Tongue (tissue), 2 donors: ENCODE data around the gene SUN2. TPM values are rescaled to one million over a fixed set of nuclear protein-coding genes. Genes with fewer than 3 reads are reported as not detected.

Source experiments
- DNase-seq: peaks from one replicate; pipeline ENCODE4 v3.0.0-alpha.2; 2015
- total RNA-seq: library from RNA; depleted of rRNA; stranded (reverse); fragments of >200 nt; gene quantifications from one replicate; pipeline ENCODE4 v1.2.3, GENCODE V29; 2014

SUN2 gene
- total RNA-seq, 1 donor from 2014 or later = 173 TPM

DNA sequence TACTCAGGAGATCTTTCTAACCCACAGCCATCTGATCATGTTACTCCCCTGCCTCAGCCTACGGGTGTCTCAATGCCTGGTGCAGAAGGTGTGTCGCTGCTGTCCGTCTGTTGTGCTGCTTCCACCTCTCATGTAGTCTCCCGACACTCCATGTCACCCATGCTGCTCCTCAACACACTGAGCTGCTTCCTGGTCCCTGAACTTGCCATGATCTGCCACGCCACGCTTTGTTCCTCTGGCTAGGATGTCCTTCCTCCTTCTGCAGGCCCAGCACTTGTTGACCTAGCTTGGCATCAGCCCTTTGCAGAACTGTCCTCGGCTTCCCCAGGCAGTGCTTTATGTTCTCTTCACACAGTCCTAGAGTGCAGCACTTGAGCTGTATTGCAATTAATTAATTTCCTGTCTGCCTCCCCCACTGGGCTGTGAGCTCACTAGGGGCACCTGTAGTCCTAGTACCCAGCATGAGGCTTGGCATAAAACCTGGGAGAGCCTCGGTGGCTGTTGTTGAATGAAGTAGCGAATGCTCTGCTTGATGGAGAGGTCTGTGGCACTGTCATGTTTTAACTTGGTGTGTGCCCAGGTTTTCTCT lies 40.5 kb downstream of the SUN2 start:
- no peak for DNase-seq

GRCh38 chr22:38713921-38714320 lies 41.9 kb downstream of the SUN2 start:
- DNase-seq = no peak

DNA sequence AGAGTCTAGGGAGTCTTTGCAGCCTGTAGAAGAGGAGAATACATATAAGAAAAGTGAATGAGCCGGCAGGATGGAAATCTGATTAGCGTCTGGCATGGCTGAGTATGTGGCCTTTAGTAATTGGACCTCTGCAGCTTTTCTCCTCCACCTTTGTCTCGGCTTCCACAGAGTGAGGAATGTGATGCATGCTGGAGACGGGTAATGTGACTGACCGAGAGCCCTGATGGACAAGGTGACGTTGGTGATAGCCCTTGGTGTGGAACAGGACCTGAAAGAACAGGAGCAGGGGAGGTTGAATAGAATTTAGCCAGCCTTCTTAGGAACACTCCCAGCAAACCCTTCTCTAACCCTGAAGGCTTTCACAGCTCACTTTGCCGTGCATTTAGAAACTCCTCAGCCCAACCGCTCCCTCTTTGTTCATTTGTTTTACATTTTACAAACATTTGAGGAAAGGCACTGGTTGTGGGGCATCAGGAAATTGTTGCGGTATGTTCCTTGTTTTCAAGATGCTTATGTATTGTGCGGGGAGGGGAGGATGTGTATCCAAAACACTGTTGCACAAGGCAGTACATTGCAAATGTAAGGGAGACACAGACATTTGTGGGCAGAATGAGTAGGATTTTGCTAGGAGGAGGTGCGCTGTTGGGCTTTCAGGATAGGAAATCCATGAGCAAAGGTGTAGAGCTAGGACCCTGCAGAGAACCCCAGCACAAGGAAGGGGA lies 43.2 kb downstream of the SUN2 start:
- DNase-seq = no peak

GRCh38 chr22:38710866-38711265 lies 44.9 kb downstream of the SUN2 start:
- no peak for DNase-seq

DNA sequence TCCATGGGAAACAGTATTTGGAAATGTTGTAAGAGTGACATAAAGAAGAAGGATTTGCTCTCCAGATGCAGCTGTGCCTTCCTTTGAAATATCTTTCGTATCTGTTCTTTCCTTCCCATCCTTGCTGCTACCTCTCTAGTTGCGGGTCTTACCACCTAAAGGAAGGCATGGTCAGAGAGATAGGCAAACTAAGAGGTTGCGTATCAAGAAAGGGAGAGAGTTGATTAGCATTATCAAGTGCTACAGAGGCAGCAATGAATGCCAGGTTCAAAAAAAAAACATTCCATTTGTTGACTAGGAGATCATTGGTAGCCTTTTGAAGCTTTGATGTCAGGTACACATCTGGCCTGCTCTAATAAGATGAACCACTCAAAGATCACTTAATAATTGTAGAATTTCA lies 45.4 kb downstream of the SUN2 start:
- DNase-seq = no peak

- no peak for DNase-seq
These were observed 46.5 kb downstream of the SUN2 start for GRCh38 chr22:38709306-38709705.

DNA sequence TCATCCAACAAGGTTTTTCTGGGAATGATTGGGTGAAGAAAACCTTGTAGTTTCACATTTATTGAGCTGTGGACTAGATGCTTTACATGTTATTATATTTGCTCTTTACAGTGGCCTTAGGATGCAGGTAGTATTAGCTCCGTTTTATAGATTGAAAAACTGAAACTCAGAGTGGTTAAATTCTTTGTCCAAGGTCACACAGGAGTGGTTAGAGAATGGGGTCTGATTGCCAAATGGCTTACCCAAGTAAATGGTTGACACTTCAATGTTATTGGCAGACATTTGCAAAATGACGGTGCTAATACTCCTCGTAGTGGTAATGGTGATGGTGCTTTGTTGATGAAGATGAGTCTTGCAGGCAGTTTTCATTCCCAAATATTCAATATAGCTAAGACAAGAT lies 47.8 kb downstream of the SUN2 start:
- no peak for DNase-seq

DNA sequence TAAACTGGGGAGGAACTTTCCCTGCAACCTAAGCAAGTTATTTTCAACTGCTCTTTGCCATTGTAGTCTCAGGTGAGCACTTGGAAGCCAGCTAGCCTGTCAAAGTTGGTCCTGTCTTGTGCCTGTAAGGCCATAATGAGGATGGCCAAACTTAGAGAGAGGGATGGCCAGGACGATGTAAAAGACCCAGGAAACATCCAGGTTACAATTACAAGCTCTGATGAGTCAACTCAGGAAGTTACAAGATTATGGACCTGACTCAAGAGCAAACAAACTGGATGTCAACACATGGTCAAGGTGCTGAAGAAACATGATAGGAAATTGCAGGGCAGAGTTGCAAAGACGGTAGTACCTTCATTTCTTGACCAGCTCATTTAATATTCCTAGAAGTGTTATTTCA lies 48.5 kb downstream of the SUN2 start:
- no peak for DNase-seq

DNA sequence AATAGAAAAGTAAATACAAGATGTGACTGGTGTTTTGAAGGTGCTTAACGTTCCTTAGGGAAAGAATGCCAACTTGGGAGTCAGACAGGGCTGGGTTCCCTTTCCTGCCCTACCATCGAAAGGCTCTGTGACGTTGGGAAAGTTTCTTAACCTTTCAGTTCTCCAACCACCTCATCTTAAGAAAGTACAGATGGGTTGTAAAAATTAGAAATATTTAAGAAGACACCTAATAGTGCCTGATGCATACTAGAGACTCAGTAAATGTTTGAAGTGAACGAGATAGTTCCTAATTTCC lies 49.0 kb downstream of the SUN2 start:
- no peak for DNase-seq

DNA sequence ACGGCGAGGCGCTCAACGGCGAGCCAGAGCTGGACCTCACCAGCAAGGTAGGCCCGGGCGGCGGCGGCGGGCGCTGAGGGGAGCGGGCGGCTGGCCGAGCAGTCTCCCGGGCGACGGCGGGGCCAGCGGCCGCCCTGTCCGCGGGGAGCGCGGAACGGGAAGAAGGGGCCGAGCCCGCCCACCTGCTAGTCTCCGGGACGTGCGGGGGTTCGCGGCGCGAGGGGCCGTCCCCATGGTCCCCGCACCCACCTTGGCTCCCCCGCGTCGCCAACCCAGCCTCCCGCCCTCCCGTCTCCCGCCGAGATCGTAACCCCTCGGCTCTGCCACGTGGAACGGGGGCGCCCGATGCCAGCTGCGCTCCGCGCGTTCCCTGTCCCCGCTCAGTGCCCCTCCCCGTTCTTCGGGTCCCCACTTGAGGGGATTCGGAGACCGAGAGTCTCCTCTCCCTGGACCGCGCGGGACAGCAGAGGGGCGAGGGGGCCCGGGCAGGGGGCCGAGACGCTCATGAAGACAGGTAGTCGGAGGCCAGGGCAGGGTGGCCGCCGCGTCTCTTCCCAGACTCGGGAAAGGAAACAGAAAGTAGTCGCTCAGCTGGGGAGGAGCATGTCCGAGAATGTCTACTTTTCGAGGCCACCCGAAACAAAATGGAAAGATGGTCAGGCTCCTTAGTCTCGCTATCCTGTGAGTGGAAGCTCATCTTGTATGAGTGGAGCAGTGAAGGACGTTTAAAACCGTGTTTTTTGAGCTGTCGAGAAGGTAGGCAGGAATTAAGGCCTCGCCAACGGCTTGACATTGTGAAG lies 49.5 kb downstream of the SUN2 start:
- peak; percentile 66 for DNase-seq

DNA sequence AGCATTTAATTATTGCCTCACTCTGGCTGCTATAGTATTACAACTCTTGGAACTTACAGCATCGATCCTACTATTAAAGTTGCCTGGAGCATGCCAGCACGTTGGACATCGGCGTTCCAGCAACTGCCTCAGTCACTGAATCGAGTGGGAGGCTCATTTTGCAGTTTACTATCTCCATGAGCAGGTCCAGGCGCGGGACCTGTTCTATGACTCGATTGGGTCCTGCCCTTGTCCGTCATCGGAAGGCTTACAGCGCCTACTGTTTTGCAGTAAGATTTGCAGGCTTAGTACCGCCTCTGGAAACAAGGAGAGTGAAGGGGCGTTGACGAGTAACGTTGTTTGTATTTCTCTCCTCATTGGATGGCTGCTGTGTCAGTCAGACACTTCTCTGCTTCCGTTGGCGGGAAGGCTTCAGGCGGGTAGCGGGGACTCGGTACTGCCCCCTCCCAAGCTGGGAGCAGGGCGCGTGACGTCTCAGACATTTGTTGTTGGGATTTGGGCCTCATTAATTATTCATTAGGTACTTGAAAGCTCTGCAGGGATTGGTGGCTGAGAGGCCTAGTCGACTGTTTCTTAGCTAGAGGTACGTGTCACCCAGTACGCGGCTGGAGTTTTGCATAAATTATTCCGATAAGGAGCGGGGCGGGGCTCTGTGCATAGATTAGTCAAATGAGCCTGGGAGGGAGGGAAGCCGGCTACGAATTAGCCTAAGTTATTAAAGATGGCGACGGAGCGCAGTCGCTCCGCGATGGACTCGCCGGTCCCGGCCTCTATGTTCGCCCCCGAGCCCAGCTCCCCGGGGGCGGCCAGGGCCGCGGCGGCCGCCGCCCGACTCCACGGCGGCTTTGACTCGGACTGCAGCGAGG lies 50.3 kb downstream of the SUN2 start, which contains the start of gene GTPBP1:
Gene GTPBP1, plus strand, starts transcription at position 710 of the 866 bp plus-strand sequence. Its CDS starts 12 bp downstream, at position 722.
- DNase-seq = peak; percentile 100

DNA sequence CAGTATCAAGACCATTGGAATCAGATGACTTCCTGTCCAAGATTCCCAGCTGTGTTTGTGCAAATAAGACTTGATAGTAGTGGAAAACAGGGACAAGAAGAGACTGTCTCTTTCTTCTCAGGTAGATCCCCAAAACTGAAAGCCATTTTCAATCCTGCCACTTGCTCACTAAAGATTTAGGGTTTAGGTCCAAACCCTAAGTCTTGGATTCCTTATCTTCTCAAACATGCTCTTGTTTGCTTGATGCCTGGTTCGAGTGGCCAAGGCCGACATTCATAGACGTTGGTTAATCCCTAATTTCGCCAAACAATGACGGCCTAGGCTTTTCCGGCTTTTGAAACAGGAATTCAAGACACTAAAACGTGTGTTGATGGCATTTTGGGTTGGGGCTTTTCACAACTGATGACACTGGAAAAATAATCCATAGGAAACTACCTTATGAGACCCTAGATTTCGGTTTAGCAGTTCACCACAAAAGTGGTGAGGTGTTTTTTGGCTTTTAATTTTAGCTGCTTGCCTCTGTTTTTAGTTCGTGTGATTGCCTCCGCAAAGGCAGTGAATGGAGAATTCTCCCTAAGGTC lies 51.1 kb downstream of the SUN2 start:
- DNase-seq = peak; percentile 24

GRCh38 chr22:38700789-38701628 lies 54.8 kb downstream of the SUN2 start, which contains the start of gene JOSD1:
Gene JOSD1 (minus strand): TSS chr22:38700943. CDS start chr22:38699987, 956 bp downstream.
- DNase-seq = peak; percentile 97

DNA sequence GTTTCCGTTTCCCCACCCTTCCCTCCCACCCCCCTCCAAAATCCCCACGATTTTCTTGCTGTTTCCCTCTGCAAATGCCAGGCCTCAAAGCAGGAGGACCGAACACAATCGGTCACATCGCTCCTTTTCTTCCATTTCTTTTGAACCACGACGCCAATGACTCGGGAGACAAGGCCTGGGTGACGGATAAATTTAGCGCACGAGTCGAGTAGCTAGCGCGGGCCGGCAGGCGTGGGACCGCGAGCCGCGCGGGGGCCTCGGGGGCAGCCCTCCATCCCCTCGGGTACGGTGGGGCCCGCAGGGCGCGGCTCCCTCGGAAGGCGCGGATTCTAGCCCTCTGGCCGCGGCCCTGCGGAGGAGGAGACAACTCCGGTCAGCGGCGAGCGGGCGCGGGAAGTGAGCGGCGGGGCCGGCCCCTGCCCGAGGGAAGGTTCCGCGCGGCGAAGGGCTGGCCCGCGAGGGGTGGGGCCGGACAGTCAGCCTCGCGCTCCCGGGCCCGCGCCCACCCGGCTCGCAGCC lies 55.5 kb downstream of the SUN2 start:
- no peak for DNase-seq

DNA sequence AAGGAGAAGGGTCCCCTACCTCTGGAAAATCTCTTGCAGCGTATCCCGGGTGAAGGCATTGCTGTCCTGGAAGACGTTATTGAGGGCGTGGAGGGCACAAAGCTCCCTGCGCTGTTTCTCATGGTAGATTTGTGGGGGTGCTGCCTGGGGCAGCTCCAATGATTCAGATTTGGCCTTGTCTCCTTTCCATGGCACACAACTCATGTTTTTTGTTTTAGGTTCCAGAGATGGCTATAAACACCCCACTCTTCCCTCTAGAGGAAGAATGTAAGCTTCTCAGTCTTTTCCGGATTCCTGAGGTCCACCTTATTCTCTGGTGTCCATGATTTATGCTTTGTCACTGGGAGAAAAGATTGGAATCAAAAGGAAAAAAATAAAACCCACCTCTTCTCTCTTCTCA lies 56.0 kb downstream of the SUN2 start:
- peak; percentile 34 for DNase-seq

DNA sequence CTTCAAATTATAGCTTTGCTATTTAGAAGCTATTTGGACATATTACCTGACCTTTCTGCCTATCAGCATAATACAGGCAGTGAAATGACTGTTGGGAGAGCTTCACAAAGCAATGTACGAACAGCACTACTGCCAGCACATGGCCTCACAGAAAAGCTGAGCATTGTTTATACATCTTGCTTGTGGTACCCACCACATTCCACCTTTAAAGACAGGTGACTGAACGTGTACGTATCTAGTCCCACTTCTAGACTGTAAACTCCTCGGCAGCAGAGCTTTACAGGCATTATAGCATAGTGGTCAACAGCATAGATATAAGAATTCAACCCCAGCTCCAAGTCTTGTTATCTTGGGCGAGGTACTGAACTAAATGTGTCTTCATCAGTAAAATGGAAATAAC lies 56.7 kb downstream of the SUN2 start:
- DNase-seq = no peak

DNA sequence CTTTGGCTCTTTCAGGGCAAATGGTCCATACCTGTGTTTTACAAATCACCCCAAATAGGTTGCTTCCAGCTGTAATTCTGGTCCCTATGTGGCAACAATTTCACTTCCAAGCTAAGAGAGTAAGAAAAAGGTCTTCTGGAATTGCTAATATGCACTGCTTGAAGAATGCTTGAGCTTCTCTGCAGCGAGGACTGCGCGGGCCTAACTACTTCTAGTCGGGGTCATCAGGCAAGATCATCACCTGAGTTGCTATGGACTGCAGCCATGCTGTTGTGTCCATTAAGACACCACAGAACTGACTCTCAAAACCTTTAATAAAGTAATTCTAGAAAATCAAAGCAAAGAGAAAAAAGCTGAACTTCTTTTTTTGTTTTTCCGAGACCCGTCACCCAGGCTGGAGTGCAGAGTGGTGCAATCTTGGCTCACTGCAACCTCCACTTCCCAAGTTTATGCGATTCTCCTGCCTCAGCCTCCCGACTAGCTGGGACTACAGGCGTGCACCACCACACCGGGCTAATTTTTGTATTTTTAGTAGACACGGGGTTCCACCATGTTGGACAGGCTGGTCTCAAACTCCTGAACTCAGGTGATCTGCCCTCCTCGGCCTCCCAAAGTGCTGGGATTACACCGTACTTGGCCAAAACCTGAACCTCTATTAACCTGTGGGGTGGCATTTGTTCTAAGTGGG lies 57.2 kb downstream of the SUN2 start:
- no peak for DNase-seq

GRCh38 chr22:38697425-38698089 lies 58.2 kb downstream of the SUN2 start:
- no peak for DNase-seq

GRCh38 chr22:38696606-38697424 lies 59.0 kb downstream of the SUN2 start:
- no peak for DNase-seq
